GM12878 (cell line): ENCODE data around the gene SPATA2. TPM values are rescaled to one million over a fixed set of nuclear protein-coding genes. Genes with fewer than 3 reads are reported as not detected.

Experiments
- ATAC-seq: fragments of 200-7000 bp; cut with Tn5 transposase; 3 replicates; pipeline ENCODE4 v1.9.1; 2020; ENCODE audit warnings: mild to moderate bottlenecking, moderate library complexity
- BruUV-seq: library from RNA; stranded (reverse); fragments of 400-500 nt; replicated peaks from 2 replicates; lab custom pipeline; 2021; lab: Mats Ljungman, UMichigan
- CTCF ChIA-PET: fragments of 300-600 bp; sonication (Branson Sonifier 250); formaldehyde crosslinking; extraction: SDS; loops from one replicate; lab custom pipeline; 2021; ENCODE audit warnings: inconsistent platforms; lab: Yijun Ruan, JAX
- POLR2A ChIA-PET: fragments of 350-600 bp; formaldehyde crosslinking; extraction: SDS; loops from one replicate; lab custom pipeline; 2021; ENCODE audit warnings: inconsistent platforms; lab: Charles Lee
- RAD21 ChIA-PET: fragments of 300-600 bp; sonication (Branson Sonifier 250); formaldehyde crosslinking; loops from one replicate; lab custom pipeline; 2023; ENCODE audit warnings: antibody characterized with exemption; ENCODE audit not compliant: unreplicated experiment; lab: Charles Lee
- SMC1A ChIA-PET: fragments of 300-600 bp; sonication (Branson Sonifier 250); formaldehyde crosslinking; loops from one replicate; lab custom pipeline; 2023; ENCODE audit not compliant: unreplicated experiment, uncharacterized antibody; lab: Charles Lee
- DNase-seq: peaks from one replicate; pipeline ENCODE4 v3.0.0-alpha.2; 2011; ENCODE audit warnings: low read depth, low spot score
- FAIRE-seq: peaks from 3 replicates; lab custom pipeline; 2011; peaks lifted over from hg19 to GRCh38; lab: Jason Lieb, UNC
- H2AFZ ChIP-seq: 2 replicates; pipeline ENCODE4 v1.6.0; 2011; ENCODE audit warnings: low read depth, low read length, control low read depth; ENCODE audit not compliant: control insufficient read depth
- H3K27ac ChIP-seq: 2 replicates; pipeline ENCODE4 v1.5.1; 2011; ENCODE audit warnings: control low read depth; ENCODE audit not compliant: control insufficient read depth, insufficient read depth
- H3K27me3 ChIP-seq, 2 experiments: replicated peaks in 1 of 2; 2 replicates each; pipeline versions ENCODE4 v1.6.0 to v1.6.1; 2011; ENCODE audit warnings: low read length in 1 of 2; ENCODE audit not compliant: control insufficient read depth in 2 of 2, insufficient read depth in 2 of 2
- H3K36me3 ChIP-seq, 2 experiments: 2 replicates each; pipeline ENCODE4 v1.5.1; 2011; ENCODE audit warnings: low read length in 1 of 2; ENCODE audit not compliant: control insufficient read depth in 2 of 2, insufficient read depth in 2 of 2
- H3K4me1 ChIP-seq: 2 replicates; pipeline ENCODE4 v1.6.1; 2011; ENCODE audit warnings: mild to moderate bottlenecking, low read length, moderate library complexity, mixed read lengths; ENCODE audit not compliant: control insufficient read depth, insufficient read depth
- H3K4me2 ChIP-seq: 2 replicates; pipeline ENCODE4 v1.6.0; 2011; ENCODE audit warnings: control low read depth; ENCODE audit not compliant: control insufficient read depth, insufficient read depth
- H3K4me3 ChIP-seq: fragments of 200-600 bp; sonication (generic); 2 replicates; pipeline ENCODE4 v1.5.1; 2016
- H3K79me2 ChIP-seq: 2 replicates; pipeline ENCODE4 v1.6.0; 2011; ENCODE audit warnings: low read length; ENCODE audit not compliant: control insufficient read depth, insufficient read depth
- H3K9ac ChIP-seq: 2 replicates; pipeline ENCODE4 v1.8.0; 2011; ENCODE audit warnings: low read length, control low read depth, mixed read lengths; ENCODE audit not compliant: control insufficient read depth, insufficient read depth
- H3K9me3 ChIP-seq: replicated peaks from 3 replicates; pipeline ENCODE4 v1.5.1; 2011; ENCODE audit warnings: mild to moderate bottlenecking, low read length; ENCODE audit not compliant: control insufficient read depth, insufficient read depth
- H4K20me1 ChIP-seq: 2 replicates; pipeline ENCODE4 v1.6.0; 2011; ENCODE audit not compliant: control insufficient read depth, insufficient read depth
- FOXM1 ChIP-seq: IDR thresholded peaks from 2 replicates; pipeline ENCODE4 v1.6.1; 2012; ENCODE audit warnings: low read depth, mild to moderate bottlenecking, inconsistent platforms, low read length, moderate library complexity
- IKZF1 ChIP-seq: fragments of 450-650 bp; conservative IDR thresholded peaks from 2 replicates; pipeline ENCODE4 v1.6.1; 2017; ENCODE audit warnings: antibody characterized with exemption, mild to moderate bottlenecking
- KDM1A ChIP-seq: fragments of 200-600 bp; sonication (generic); IDR thresholded peaks from 2 replicates; pipeline ENCODE4 v1.6.1; 2016; ENCODE audit warnings: borderline replicate concordance
- NFIC ChIP-seq: IDR thresholded peaks from 2 replicates; pipeline ENCODE4 v1.6.1; 2012; ENCODE audit warnings: low read depth, mild to moderate bottlenecking, inconsistent platforms, low read length, moderate library complexity
- PAX5 ChIP-seq: IDR thresholded peaks from 2 replicates; pipeline ENCODE4 v1.6.1; 2011; ENCODE audit warnings: low read depth, low read length, borderline replicate concordance
- POLR2AphosphoS2 ChIP-seq: IDR thresholded peaks from 2 replicates; pipeline ENCODE4 v1.6.1; 2011; ENCODE audit warnings: low read depth, mild to moderate bottlenecking, low read length, improper control_type of control experiment, moderate library complexity
- RFX5 ChIP-seq: IDR thresholded peaks from 2 replicates; pipeline ENCODE4 v1.6.1; 2011; ENCODE audit warnings: low read depth, low read length, improper control_type of control experiment
- SMAD1 ChIP-seq: fragments of 450-650 bp; IDR thresholded peaks from 2 replicates; pipeline ENCODE4 v1.6.1; 2018; ENCODE audit warnings: mild to moderate bottlenecking, low read depth; ENCODE audit not compliant: partially characterized antibody
- SREBF2 ChIP-seq: IDR thresholded peaks from 2 replicates; pipeline ENCODE4 v1.6.1; 2012; ENCODE audit warnings: mild to moderate bottlenecking, low read length
- ZNF622 ChIP-seq: fragments of 450-650 bp; IDR thresholded peaks from 2 replicates; pipeline ENCODE4 v1.6.1; 2017; ENCODE audit warnings: mild to moderate bottlenecking, inconsistent platforms
- WGBS: methylation state at CpG from one replicate; pipeline ENCODE4 v1.1.6; 2016; ENCODE audit warnings: low lambda C conversion rate; ENCODE audit not compliant: insufficient replicate concordance, insufficient coverage; ENCODE audit errors: missing lambda C conversion rate; 5-methylcytosine and 5-hydroxymethylcytosine counted together
- in situ Hi-C: fragments of 300-500 bp; cut with MboI; formaldehyde crosslinking; loops from 9 replicates; pipeline ENCODE4 v1.14.3; 2018; ENCODE audit warnings: mixed read lengths
- intact Hi-C: fragments of 100-400 bp; cut with micrococcal nuclease; formaldehyde crosslinking; loops from one replicate; pipeline ENCODE4 v1.14.2; 2022; ENCODE audit not compliant: unreplicated experiment
- polyA plus RNA-seq, 11 experiments: library from polyadenylated mRNA; depleted of rRNA in 4 of 11; unstranded in 6 of 11; stranded (reverse) in 5 of 11; fragments of >200 nt; fragmentation: Nextera tagmentation in 4 of 11; fragmentation: Illumina TruSeq in 1 of 11; extraction: Ambion mirVana in 4 of 11; extraction: Trizol in 1 of 11; gene quantifications; 1 replicate in 1 of 11; 2 replicates in 10 of 11; pipeline versions ENCODE4 v1.2.1 to v1.2.3, GENCODE V29; 2011 to 2016; ENCODE audit warnings: inconsistent platforms in 2 of 11, missing spikeins in 2 of 11, low read depth in 1 of 11
- total RNA-seq, 4 experiments: library from RNA; depleted of rRNA in 3 of 4; stranded (reverse); fragments of >200 nt in 3 of 4; fragmentation: Illumina TruSeq in 1 of 4; extraction: Trizol in 1 of 4; gene quantifications; 2 replicates each; pipeline versions ENCODE4 v1.2.1 to v1.2.3, GENCODE V29; 2013 to 2021
- TF ChIP-seq, protein P1 (sequence below): fragments of 450-650 bp; IDR thresholded peaks from 2 replicates; pipeline ENCODE4 v1.6.1; 2014; ENCODE audit warnings: mild to moderate bottlenecking

SPATA2 gene
- total and polyA plus RNA-seq, 10 of the 15 experiments (the other 5 are each of a cell fraction or from before 2014, with no cell fraction given), result 0.93 to 11.7 (median 5.6) TPM

DNA sequence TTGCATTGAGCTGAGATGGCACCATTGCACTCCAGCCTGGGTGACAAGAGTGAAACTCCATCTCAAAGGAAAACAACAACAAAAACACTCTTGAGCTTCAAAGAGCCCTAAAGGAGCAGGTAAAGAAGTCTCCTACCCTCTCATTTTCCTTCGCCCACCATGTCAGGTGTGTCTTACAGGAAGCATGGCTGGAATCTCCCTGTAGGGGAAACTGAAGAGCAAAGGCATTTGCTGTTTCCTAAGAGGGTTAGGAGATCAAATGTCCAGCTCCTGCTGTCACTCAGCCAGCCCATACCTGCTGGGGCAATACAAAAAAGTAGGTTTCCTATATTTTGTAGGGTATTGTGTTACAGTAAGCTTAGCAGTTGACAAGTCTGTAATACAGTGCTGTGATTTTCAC lies 43.3 kb downstream of the SPATA2 start:
- BruUV-seq, result no TSS peak
- Histone ChIP-seq H3K27ac (no peak overlapping the region), H3K79me2 (no peaks in the 10 kb centered on the region), H3K36me3 (peaks cover 0 to 2% of the 10 kb centered on the region in 2 experiments; a peak in 2 of 4 replicates), H3K9me3 (no peaks in the 10 kb centered on the region), H2AFZ (no peak overlapping the region), H3K9ac (no peak overlapping the region), H3K4me2 (no peak overlapping the region), H4K20me1 (no peaks in the 10 kb centered on the region), H3K4me3 (no peak overlapping the region), H3K4me1 (peaks cover 14% of the 10 kb centered on the region), H3K27me3 (no peaks in the 10 kb centered on the region)
- RAD21 ChIA-PET, result no interaction called here
- CTCF ChIA-PET, result interaction anchor here (0.9 to 1.0 kb wide), 2 partner anchors 58 to 263 kb away, joined by 3 to 4 read pairs; no protein-coding TSS in a partner anchor
- ATAC-seq, result no peak
- 100% methylated on average over 1 of the region's 1 CpG for WGBS
- FAIRE-seq, result no peak
- no peak for TF ChIP-seq IKZF1
- TF ChIP-seq KDM1A, result no peak
- no peak for TF ChIP-seq RFX5
- TF ChIP-seq NFIC, result no peak
- TF ChIP-seq, protein P1, sequence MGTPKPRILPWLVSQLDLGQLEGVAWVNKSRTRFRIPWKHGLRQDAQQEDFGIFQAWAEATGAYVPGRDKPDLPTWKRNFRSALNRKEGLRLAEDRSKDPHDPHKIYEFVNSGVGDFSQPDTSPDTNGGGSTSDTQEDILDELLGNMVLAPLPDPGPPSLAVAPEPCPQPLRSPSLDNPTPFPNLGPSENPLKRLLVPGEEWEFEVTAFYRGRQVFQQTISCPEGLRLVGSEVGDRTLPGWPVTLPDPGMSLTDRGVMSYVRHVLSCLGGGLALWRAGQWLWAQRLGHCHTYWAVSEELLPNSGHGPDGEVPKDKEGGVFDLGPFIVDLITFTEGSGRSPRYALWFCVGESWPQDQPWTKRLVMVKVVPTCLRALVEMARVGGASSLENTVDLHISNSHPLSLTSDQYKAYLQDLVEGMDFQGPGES, result no peak
- TF ChIP-seq ZNF622, result no peak
- TF ChIP-seq SREBF2, result no peak
- no peak for TF ChIP-seq PAX5
- no peak for TF ChIP-seq SMAD1
- no peak for TF ChIP-seq FOXM1
- TF ChIP-seq POLR2AphosphoS2, result no peak
- no peak for DNase-seq
- in situ Hi-C loops, result loop anchor here (25.0 kb wide), 1 partner anchor 535 kb away; no protein-coding TSS in a partner anchor
- SMC1A ChIA-PET, result no interaction called here
- POLR2A ChIA-PET, result interaction anchor here (0.7 kb wide), 1 partner anchor 345 kb away, joined by 3 read pairs; no protein-coding TSS in a partner anchor
- intact Hi-C loops, result no loop called here
